GM21447 (cell line): ENCODE measurements around the gene MMP23B.

Source experiments
- ATAC-seq: cut with Tn5 transposase; IDR thresholded peaks from one replicate; pipeline ENCODE4 v1.9.1; 2021; ENCODE audit not compliant: unreplicated experiment

The MMP23B gene

GRCh38 chr1:1602304-1602967 lies 29.5 kb upstream of the MMP23B start:
- ATAC-seq, result no peak

DNA sequence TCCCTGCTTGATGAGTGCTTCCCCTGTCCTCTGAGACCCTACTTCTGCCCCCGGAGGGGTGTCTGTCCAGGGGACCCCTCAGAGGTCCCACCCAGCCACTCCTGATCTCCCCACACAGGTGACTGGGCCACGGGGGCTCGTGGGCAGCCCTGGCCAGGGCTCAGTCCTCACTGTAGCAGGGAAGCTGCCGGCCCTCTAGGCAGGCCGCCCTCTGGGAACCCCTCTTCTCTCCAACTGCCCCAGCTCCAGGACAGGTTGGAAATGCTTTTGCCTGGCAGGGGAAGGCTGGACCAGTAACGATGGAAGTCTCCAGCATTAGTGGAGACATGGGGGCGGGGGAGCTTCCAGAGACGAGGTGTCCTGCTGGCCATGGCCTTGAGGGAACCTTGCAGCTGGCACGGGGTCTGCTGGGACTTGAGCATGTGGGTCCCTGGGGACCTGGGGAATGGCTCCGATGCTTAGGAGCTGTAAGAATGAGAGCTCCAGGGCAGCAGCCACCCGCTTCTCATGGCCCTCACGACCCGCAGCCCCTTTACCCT lies 28.9 kb upstream of the MMP23B start:
- ATAC-seq, result no peak

- ATAC-seq, result no peak
Measured at GRCh38 chr1:1603671-1604373, 28.2 kb upstream of the MMP23B start.

GRCh38 chr1:1604374-1605033 lies 27.5 kb upstream of the MMP23B start:
- ATAC-seq, result no peak

DNA sequence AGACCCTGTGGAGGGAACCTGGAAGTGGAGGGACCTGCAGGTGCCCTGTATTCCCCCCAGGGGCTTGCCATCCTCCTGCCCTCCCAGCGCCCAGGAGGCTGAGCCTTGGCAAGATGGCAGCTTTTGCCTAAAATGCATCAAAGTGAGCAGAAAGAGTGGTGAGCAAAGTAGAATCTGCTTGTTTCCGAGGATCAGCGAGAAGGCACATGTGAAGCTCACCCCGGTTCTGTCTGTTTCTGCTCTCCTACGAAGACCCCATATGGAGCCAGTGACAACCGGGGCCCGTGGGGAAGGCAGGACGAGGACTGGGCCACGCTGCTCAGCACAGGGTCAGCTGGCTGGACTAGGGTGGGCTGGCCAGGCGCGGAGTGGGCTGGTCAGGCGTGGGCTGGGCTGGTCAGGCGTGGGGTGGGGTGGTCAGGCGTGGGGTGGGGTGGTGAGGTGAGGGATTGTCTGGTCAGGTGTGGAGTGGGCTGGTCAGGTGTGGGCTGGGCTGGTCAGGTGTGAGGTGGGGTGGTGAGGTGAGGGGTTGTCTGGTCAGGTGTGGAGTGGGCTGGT lies 26.9 kb upstream of the MMP23B start:
- ATAC-seq, result no peak

- no peak for ATAC-seq
Measured at GRCh38 chr1:1605724-1606123, 26.2 kb upstream of the MMP23B start.

- ATAC-seq, result no peak
Measured at GRCh38 chr1:1606232-1606631, 25.7 kb upstream of the MMP23B start.

GRCh38 chr1:1609822-1610485 lies 22.0 kb upstream of the MMP23B start:
- ATAC-seq, result no peak

GRCh38 chr1:1610796-1611195 lies 21.2 kb upstream of the MMP23B start:
- ATAC-seq, result no peak

DNA sequence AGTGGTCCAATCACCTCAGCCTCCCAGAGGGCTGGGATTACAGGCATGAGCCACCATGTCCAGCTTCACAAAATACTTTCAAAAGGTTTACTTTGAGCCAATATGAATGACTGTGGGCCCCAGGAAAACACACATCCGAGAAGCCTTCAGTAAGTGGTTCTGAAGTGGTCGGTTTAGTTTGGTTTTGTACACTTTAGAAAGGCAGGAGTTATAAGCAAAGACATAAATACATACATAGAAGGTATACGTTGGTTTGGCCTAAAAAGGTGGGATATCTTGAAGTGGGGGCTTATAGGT lies 19.9 kb upstream of the MMP23B start:
- ATAC-seq, result no peak

GRCh38 chr1:1613509-1614082 lies 18.4 kb upstream of the MMP23B start:
- no peak for ATAC-seq

DNA sequence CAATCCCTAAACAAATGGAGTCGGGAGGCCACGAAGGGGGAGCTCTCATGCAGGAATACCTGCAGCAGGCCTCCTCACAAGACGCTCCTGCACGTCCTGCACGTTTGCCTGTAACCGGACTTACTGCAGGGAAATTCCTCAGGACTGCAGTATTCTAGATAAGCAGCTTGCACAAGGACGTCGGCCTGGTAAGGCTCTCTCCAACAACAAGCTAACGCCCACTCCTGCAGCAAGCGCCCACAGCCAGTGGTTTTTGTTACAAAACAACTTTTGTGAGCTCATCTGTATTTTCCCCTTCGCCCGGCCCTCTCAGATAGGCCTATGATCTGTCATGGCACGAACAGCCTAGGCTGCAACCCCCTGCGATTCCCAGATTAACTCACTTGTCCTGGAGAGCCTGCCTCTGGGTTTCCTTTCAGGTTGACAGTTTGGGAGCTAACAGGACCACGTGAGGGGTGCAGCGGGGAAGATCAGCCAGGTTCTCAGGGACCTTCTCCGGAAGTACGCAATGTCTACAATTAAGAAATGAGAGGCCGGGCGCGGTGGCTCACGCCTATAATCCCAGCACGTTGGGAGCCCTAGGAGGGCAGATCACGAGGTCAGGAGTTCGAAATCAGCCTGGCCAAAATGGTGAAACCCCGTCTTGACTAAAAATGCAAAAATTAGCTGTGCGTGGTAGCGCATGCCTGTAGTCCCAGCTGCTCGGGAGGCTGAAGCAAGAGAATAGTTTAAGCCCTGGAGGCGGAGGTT lies 17.6 kb upstream of the MMP23B start:
- ATAC-seq, result no peak

- no peak for ATAC-seq
Measured at GRCh38 chr1:1614954-1615255, 17.1 kb upstream of the MMP23B start.

DNA sequence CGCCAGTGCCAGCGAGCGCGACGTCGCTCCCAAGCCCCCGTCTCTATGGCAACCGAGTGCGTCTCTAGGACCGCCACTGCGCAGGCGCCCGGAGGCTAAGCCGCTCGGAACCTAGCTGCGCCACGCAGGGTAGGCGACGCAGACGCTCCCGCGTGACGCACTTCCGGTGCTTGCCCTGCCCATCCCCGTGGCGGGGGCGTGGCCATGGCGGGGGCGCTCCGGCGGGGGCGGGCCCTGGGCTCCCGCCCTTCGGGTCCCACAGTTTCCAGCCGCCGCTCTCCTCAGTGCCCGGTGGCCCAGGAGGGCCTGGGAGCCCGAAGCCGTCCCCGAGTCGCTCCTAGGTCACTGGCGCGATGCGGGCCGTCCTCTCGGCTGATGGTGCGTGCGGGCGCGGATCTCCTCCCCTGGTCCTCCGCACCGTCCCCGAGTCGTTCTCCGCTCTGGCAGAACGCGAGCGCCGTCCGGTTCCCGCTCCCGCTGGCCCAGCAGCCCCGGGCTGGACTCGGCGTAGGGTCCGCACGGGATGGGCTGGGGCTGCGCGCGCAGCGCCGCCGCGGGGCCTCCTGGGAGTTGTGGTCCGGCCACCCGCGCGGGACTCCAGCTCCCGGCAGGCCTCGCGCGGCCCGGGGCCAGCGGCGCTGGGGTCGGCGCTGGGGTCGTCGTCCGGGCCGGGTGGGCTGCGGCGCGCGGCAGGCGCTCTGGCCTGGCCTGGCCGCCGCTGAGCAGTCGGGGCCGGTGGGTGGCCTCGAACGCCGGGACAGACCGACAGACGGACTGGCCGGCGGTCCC lies 16.5 kb upstream of the MMP23B start, which contains the start of gene MIB2:
TSS of gene MIB2 (plus strand) at position 245 of the 789 bp plus-strand sequence. CDS start 7,953 bp downstream, outside the sequence.
- ATAC-seq, result peak; percentile 79

- ATAC-seq, result peak; percentile 21
Measured at GRCh38 chr1:1616045-1616790, 15.8 kb upstream of the MMP23B start.

GRCh38 chr1:1616838-1617237 lies 15.1 kb upstream of the MMP23B start:
- ATAC-seq, result no peak

DNA sequence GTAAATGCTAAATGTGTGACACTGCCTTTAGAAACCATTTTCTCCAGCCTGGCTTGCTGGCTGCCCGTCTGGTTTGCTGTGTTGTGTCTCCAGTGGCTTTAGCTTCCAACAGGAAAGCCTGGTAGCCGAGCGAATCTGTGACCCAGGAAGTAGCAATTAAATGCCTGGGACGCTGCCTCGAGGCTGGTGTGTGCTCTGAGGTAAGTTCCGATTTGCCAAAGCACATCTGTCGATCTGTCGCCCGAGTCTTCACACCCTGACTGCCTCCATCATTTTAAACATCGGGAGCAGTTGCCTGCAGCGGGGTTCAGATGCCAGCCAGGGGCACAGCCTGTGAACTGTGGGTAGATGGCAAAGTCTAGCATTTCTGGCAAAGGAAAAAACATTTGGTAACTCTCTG lies 14.5 kb upstream of the MMP23B start:
- ATAC-seq, result no peak

GRCh38 chr1:1617925-1618324 lies 14.0 kb upstream of the MMP23B start:
- no peak for ATAC-seq
